Smooth muscle cell of the pulmonary artery (primary cell): ENCODE results near the gene ACTMAP. TPM values are rescaled to one million over a fixed set of nuclear protein-coding genes. Genes with fewer than 3 reads are reported as not detected.

Source experiments
- total RNA-seq: library from RNA; depleted of rRNA; stranded (reverse); fragments of >200 nt; gene quantifications from 2 replicates; pipeline ENCODE4 v1.2.3, GENCODE V29; 2014

The ACTMAP gene
- 1.8 and 2.9 TPM in 2 replicates for total RNA-seq

DNA sequence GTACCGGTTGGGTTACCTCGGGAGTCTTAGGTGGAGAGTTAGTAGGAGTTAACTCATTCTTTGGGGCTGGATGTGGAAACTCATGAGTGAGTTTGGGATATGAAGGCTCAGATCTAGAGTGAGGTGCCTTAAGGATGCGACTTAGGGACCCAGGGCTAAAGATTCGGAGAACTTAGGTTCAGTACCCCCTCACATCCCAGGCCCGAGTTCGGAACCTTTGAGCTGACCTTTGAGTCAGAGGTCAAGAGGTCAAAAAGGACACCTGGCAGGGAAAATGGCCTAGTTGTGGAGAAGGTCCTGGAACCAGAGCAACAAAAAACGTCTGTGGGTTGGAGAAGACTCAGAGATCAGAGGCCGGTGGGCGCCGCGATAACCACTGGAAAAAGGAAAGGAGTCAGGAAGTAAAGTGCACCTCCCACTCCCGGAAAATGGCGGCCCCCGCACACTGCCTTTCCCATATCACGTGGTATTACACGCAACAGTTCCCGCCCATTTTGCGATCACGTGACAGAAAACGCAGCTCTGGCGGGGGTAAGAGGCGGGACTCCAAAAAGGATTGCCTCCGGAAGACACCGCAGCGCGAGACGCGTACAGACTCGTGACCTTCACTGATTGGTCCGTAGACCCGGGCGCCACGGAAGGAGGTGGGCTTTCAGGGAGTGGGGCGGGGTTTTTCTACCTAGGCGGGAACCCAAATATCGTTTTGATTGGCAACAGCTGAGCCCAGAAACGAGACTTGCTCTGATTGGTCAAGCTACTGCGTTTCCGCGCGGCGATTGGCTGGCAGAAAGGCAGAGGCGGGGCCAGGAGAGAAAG lies at the start of gene ACTMAP:
TSS of gene ACTMAP (minus strand) at position 420 of the 816 bp plus-strand sequence. CDS start 674 bp downstream, outside the sequence.

GRCh38 chr19:40798683-40799557 lies 48.6 kb upstream of the ACTMAP start, which contains the start of gene EGLN2:
Gene EGLN2 (plus strand): TSS chr19:40799191. CDS start chr19:40800573, 1,382 bp downstream.

GRCh38 chr19:40777937-40778705 lies 27.8 kb upstream of the ACTMAP start, which contains the start of gene RAB4B:
Gene RAB4B (plus strand): TSS chr19:40778247. CDS start chr19:40778376, 129 bp downstream.

DNA sequence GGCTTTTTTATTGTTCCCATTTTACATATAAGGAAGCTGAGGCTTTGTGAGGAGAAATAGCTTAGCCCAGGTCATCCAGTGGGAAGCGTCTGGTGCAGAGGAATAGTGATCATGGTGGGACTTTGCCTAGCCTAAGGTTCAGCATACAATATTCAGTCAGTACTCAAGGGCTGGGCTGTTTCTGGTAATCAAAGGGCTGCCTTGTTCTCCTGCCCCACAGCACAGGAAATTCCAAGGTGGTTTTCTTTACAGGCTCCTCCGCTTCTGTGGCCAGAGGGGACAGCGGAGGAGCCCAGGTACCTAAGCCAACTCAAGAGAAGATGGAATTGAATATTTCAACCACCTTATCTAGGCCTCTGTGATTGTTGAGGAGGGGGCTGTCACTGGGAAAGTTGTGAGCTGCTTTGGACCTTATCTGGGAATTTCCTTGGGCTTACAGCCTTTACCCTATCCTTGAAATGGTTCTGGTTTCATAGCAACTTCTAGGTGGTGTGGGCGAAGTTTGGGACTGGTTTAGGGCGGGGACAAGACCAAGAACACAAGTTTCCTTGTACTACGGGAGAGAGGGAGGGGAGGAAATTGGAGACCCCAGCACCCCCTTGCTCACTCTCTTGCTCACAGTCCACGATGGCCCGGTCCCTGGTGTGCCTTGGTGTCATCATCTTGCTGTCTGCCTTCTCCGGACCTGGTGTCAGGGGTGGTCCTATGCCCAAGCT lies 24.8 kb upstream of the ACTMAP start, which contains the start of gene MIA:
TSS of gene MIA (plus strand) at position 606 of the 716 bp plus-strand sequence. CDS start at position 628, 22 bp downstream.

DNA sequence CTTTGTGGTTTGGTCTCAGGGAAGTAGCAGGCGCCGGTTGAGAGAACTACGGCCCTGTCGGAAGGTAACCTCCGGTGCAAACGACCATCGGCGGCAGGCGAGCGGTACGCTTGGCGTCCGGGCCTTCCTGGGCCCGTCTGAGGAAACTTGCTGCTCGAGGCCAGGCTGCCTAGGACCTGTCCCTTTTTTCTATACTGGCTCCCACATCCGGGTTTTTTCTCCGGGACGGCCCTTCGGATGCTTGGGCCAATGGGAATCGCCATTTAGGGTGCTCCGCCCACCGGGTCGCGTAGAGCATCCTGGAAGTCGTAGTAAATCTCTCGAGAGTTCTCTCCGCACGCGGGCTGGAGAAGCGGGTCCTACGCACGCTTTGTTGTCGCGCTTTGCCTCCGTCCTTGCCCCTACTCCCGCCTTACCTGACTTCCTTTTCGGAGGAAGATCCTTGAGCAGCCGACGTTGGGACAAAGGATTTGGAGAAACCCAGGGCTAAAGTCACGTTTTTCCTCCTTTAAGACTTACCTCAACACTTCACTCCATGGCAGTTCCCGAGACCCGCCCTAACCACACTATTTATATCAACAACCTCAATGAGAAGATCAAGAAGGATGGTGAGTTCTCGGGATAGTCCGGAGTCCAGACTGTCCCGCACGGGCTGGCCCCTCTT lies 729 bp upstream of the ACTMAP start, which contains the start of gene SNRPA:
TSS of gene SNRPA (plus strand) at position 330 of the 664 bp plus-strand sequence. CDS start at position 536, 206 bp downstream.

DNA sequence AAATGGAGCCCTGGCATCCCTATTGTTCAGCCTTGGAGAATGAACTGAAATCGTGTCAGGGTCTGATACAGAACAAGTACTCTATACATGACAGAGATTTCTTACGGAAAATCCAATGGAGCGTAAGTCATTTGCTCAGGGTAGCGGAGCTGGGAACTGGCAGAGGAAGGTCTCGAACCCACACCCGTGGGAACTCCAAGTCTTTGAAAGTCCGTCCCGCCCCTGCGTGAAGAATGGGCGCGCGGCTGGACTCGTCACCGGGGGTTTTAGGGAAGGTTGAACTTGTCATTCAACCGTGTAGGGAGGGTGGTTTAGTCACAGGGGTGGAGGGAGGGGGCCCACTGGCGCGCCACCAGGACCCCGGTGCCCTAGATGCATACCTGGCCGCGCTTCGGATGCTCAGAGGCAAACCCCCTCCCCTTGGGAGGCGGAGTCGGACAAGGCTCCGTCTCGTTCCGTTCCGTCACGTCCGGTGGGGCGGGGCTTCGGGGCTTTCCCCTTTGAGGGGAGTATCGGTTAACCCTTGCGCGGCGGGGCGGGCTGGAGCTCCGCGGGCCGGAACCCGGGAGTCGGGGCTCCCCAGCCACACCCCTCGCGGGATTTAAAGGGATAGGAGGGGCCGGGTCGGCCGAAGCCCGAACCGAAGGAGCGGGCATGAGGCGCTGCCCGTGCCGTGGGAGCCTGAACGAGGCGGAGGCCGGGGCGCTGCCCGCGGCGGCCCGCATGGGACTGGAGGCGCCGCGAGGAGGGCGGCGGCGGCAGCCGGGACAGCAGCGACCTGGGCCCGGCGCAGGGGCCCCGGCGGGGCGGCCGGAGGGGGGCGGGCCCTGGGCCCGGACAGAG lies 33.6 kb downstream of the ACTMAP start, which contains the start of the genes COQ8B and ITPKC:
TSS of gene COQ8B (minus strand) at position 405 of the 843 bp plus-strand sequence. CDS start 2,254 bp downstream, outside the sequence.
TSS of gene ITPKC (plus strand) at position 631 of the 843 bp plus-strand sequence. CDS start at position 655, 24 bp downstream.

Other genes starting within 250 kb of the ACTMAP start
- gene SHKBP1, start 173.6 kb downstream of the ACTMAP start, total RNA-seq, result 31.1 and 41.3 TPM in 2 replicates
- gene LTBP4, start 149.1 kb downstream of the ACTMAP start, total RNA-seq, result 23.3 and 74.9 TPM in 2 replicates
- gene NUMBL, start 59.8 kb downstream of the ACTMAP start, total RNA-seq, result 50.4 and 65.7 TPM in 2 replicates
- 31.7 and 33.8 TPM in 2 replicates for gene COQ8B, start 33.6 kb downstream of the ACTMAP start, total RNA-seq
- gene ITPKC, start 33.4 kb downstream of the ACTMAP start, total RNA-seq, result 13.0 and 16.6 TPM in 2 replicates
- 24.7 and 34.7 TPM in 2 replicates for gene SNRPA, start 726 bp upstream of the ACTMAP start, total RNA-seq
- 0.33 TPM in 1 of 2 replicates, not detected in the other for gene MIA, start 25.0 kb upstream of the ACTMAP start, total RNA-seq
- gene RAB4B, start 27.8 kb upstream of the ACTMAP start, total RNA-seq, result 9.6 and 11.2 TPM in 2 replicates
- 70.8 and 81.6 TPM in 2 replicates for gene EGLN2, start 48.7 kb upstream of the ACTMAP start, total RNA-seq
- gene CYP2A6, start 100.0 kb upstream of the ACTMAP start, total RNA-seq, result not detected in 2 replicates
- not detected in 2 replicates for gene CYP2A7, start 131.8 kb upstream of the ACTMAP start, total RNA-seq
- not detected in 2 replicates for gene CYP2B6, start 240.8 kb upstream of the ACTMAP start, total RNA-seq